NCI-H2196 (cell line): Measurements from ENCODE around the gene ATP10D.
"Not testable (repeated sequence)": the region's sequence is repeated elsewhere in the genome, so short reads cannot be mapped to it uniquely, and the experiment has no call there.

Experiments
- DNase-seq: peaks from one replicate; lab custom pipeline; 2025; ENCODE audit not compliant: unreplicated experiment; lab: John Stamatoyannopoulos, UW

Gene ATP10D

GRCh38 chr4:47534772-47535171 is 49.7 kb downstream of the ATP10D start:
- no peak for DNase-seq

- no peak for DNase-seq
Measured at GRCh38 chr4:47535567-47536147, 50.6 kb downstream of the ATP10D start.

- no peak for DNase-seq
Measured at GRCh38 chr4:47536966-47537365, 51.9 kb downstream of the ATP10D start.

- no peak for DNase-seq
Measured at GRCh38 chr4:47538111-47538824, 53.2 kb downstream of the ATP10D start.

GRCh38 chr4:47538825-47539154 is 53.7 kb downstream of the ATP10D start:
- DNase-seq = no peak

GRCh38 chr4:47542640-47543039 is 57.6 kb downstream of the ATP10D start:
- not testable (repeated sequence) for DNase-seq

- no peak for DNase-seq
Measured at GRCh38 chr4:47543331-47543730, 58.3 kb downstream of the ATP10D start.

- not testable (repeated sequence) for DNase-seq
Measured at GRCh38 chr4:47550357-47550756, 65.3 kb downstream of the ATP10D start.

- no peak for DNase-seq
Measured at GRCh38 chr4:47550899-47551548, 65.9 kb downstream of the ATP10D start.

GRCh38 chr4:47551682-47552081 is 66.6 kb downstream of the ATP10D start:
- no peak for DNase-seq

GRCh38 chr4:47553329-47554125 is 68.5 kb downstream of the ATP10D start:
- DNase-seq = no peak

GRCh38 chr4:47555920-47556319 is 70.8 kb downstream of the ATP10D start:
- not testable (repeated sequence) for DNase-seq

- DNase-seq = no peak
Measured at GRCh38 chr4:47557255-47557654, 72.2 kb downstream of the ATP10D start.

- no peak for DNase-seq
Measured at GRCh38 chr4:47560682-47561081, 75.6 kb downstream of the ATP10D start.

- DNase-seq = no peak
Measured at GRCh38 chr4:47561331-47561730, 76.3 kb downstream of the ATP10D start.

- no peak for DNase-seq
Measured at GRCh38 chr4:47562297-47562696, 77.2 kb downstream of the ATP10D start.

- DNase-seq = no peak
Measured at GRCh38 chr4:47566566-47566965, 81.5 kb downstream of the ATP10D start.

- DNase-seq = no peak
Measured at GRCh38 chr4:47566969-47567368, 81.9 kb downstream of the ATP10D start.

GRCh38 chr4:47567511-47567910 is 82.4 kb downstream of the ATP10D start:
- no peak for DNase-seq

GRCh38 chr4:47570816-47571215 is 85.7 kb downstream of the ATP10D start:
- no peak for DNase-seq

- no peak for DNase-seq
Measured at GRCh38 chr4:47572981-47573380, 87.9 kb downstream of the ATP10D start.
